ENCODE data around the gene LPAR2. TPM values are rescaled to one million over a fixed set of nuclear protein-coding genes. Genes with fewer than 3 reads are reported as not detected.

LPAR2 gene
- total RNA-seq, 1 donor from 2014 or later = 170 TPM

DNA sequence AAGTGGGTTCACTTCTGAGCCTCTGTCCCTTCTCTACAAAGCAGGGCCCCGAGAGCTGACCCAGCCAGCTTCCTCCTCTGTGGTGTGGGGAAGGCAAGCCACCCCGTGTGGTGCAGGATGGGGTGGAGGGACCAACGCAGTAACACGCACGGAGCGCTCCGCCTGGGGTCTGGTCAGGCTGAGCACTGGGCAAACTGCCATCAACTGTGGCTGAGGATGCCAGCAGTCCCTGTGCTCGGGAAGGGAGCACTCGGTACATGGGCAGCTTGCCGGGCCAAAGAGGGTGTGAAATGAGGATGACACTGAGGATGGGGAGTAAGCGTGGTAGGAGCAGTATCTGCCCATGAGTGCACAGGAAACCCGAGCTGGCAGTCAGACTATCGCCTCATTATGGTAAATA, 23.1 kb upstream of the LPAR2 start:
- no peak for DNase-seq (ENCODE audit: low spot score, unreplicated experiment)
- no peak overlapping the region for H3K4me3 Mint-ChIP-seq (ENCODE audit: low read depth)
- no peaks in the 10 kb centered on the region for H3K9me3 Mint-ChIP-seq (ENCODE audit: low read depth)
- no peaks in the 10 kb centered on the region for H3K27me3 Mint-ChIP-seq
- TF ChIP-seq, protein P1, sequence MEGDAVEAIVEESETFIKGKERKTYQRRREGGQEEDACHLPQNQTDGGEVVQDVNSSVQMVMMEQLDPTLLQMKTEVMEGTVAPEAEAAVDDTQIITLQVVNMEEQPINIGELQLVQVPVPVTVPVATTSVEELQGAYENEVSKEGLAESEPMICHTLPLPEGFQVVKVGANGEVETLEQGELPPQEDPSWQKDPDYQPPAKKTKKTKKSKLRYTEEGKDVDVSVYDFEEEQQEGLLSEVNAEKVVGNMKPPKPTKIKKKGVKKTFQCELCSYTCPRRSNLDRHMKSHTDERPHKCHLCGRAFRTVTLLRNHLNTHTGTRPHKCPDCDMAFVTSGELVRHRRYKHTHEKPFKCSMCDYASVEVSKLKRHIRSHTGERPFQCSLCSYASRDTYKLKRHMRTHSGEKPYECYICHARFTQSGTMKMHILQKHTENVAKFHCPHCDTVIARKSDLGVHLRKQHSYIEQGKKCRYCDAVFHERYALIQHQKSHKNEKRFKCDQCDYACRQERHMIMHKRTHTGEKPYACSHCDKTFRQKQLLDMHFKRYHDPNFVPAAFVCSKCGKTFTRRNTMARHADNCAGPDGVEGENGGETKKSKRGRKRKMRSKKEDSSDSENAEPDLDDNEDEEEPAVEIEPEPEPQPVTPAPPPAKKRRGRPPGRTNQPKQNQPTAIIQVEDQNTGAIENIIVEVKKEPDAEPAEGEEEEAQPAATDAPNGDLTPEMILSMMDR (IDR thresholded peaks at IDR 0.05; ENCODE audit: unreplicated experiment) = no peak
- H3K36me3 Mint-ChIP-seq (ENCODE audit: insufficient read depth) = peaks cover 14% of the 10 kb centered on the region
- no peaks in the 10 kb centered on the region for H3K4me1 Mint-ChIP-seq (ENCODE audit: low read depth)
- no peak overlapping the region for H3K27ac Mint-ChIP-seq

DNA sequence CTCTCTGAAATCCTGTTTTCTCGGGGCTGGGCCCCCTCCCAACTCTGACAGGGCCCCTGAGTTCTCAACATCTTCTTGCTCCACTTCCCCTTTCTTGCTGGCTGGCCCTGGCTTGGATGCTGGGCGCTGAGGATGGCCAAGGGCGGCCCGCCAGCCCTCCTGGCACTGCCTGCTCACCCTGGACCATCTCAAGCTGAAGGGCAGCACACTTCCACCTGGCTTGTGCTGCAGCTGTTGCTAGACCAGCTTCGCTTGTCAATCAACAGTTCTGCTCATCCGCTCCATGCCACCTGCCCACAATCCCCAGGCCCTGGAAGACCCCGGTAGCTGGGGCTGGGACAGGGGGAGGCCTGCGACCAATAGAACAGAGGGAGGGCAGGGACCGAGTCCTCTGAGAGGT, 22.3 kb upstream of the LPAR2 start:
- no peak overlapping the region for H3K4me3 Mint-ChIP-seq (ENCODE audit: low read depth)
- H3K27me3 Mint-ChIP-seq = no peaks in the 10 kb centered on the region
- peaks cover 14% of the 10 kb centered on the region for H3K36me3 Mint-ChIP-seq (ENCODE audit: insufficient read depth)
- no peak overlapping the region for H3K27ac Mint-ChIP-seq
- H3K9me3 Mint-ChIP-seq (ENCODE audit: low read depth) = no peaks in the 10 kb centered on the region
- TF ChIP-seq, protein P1 (IDR thresholded peaks at IDR 0.05; ENCODE audit: unreplicated experiment) = no peak
- H3K4me1 Mint-ChIP-seq (ENCODE audit: low read depth) = no peaks in the 10 kb centered on the region
- no peak for DNase-seq (ENCODE audit: low spot score, unreplicated experiment)

- Mint-ChIP-seq H3K27ac (no peak overlapping the region), H3K9me3 (ENCODE audit: low read depth) (no peaks in the 10 kb centered on the region), H3K4me1 (ENCODE audit: low read depth) (no peaks in the 10 kb centered on the region), H3K36me3 (ENCODE audit: insufficient read depth) (peaks cover 13% of the 10 kb centered on the region), H3K27me3 (no peaks in the 10 kb centered on the region), H3K4me3 (ENCODE audit: low read depth) (no peak overlapping the region)
- DNase-seq (ENCODE audit: low spot score, unreplicated experiment) = no peak
- TF ChIP-seq, protein P1 (IDR thresholded peaks at IDR 0.05; ENCODE audit: unreplicated experiment) = no peak
Measured at GRCh38 chr19:19649580-19649995, 21.6 kb upstream of the LPAR2 start.

- no peaks in the 10 kb centered on the region for H3K9me3 Mint-ChIP-seq (ENCODE audit: low read depth)
- H3K4me3 Mint-ChIP-seq (ENCODE audit: low read depth) = no peak overlapping the region
- no peak overlapping the region for H3K27ac Mint-ChIP-seq
- H3K27me3 Mint-ChIP-seq = no peaks in the 10 kb centered on the region
- no peak for DNase-seq (ENCODE audit: low spot score, unreplicated experiment)
- H3K4me1 Mint-ChIP-seq (ENCODE audit: low read depth) = no peaks in the 10 kb centered on the region
- TF ChIP-seq, protein P1 (IDR thresholded peaks at IDR 0.05; ENCODE audit: unreplicated experiment) = no peak
- peaks cover 13% of the 10 kb centered on the region for H3K36me3 Mint-ChIP-seq (ENCODE audit: insufficient read depth)
Measured at GRCh38 chr19:19649155-19649554, 21.1 kb upstream of the LPAR2 start.

- Mint-ChIP-seq H3K9me3 (ENCODE audit: low read depth) (no peaks in the 10 kb centered on the region), H3K4me3 (ENCODE audit: low read depth) (no peak overlapping the region), H3K27ac (no peak overlapping the region), H3K4me1 (ENCODE audit: low read depth) (peaks cover 8% of the 10 kb centered on the region), H3K27me3 (no peaks in the 10 kb centered on the region), H3K36me3 (ENCODE audit: insufficient read depth) (peaks cover 9% of the 10 kb centered on the region)
- TF ChIP-seq, protein P1 (IDR thresholded peaks at IDR 0.05; ENCODE audit: unreplicated experiment) = no peak
- no peak for DNase-seq (ENCODE audit: low spot score, unreplicated experiment)
Measured at GRCh38 chr19:19647037-19647835, 19.2 kb upstream of the LPAR2 start.
